ENCODE results near the gene SPOCK1.

Gene SPOCK1

DNA sequence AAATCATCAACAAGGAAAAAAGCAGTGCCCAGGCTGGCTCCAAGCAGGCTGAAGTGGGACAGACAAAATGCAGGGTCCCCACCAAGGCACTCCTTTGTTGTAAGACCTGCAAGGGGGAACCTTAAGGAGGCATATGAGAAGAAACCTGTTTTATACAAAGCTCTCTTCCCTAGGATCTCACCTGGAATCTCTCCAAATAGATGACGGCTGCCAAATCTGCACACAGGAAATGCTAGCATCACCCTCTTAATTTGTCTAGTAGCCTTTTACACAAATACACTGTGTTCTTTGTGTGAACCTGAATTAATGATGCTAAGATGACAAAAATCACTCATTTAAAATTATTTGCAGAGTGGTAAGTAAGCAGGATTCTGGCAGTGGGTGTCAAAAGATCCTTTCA lies 280.2 kb downstream of the SPOCK1 start:
- DNase-seq (ENCODE audit: low spot score), result no peak

DNA sequence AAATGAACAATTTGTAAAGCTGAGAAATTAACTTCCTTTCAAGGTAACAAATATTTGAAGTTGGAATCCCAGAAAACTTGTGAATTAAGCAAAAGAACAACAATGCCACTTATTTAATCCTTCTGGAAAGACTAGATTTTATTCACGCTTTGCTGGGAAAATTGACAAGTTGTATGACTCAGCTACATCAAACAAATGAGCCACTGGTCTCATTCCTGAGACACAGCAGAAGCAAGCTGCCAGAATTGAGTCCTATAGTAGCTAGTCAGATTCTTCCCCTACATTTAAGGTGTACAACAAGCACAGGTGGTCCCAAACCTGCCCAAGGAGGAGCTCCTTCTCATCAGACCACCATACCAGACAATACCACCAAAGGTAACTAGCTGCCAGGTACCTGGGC lies 280.7 kb downstream of the SPOCK1 start:
- DNase-seq (ENCODE audit: low spot score), result no peak

DNA sequence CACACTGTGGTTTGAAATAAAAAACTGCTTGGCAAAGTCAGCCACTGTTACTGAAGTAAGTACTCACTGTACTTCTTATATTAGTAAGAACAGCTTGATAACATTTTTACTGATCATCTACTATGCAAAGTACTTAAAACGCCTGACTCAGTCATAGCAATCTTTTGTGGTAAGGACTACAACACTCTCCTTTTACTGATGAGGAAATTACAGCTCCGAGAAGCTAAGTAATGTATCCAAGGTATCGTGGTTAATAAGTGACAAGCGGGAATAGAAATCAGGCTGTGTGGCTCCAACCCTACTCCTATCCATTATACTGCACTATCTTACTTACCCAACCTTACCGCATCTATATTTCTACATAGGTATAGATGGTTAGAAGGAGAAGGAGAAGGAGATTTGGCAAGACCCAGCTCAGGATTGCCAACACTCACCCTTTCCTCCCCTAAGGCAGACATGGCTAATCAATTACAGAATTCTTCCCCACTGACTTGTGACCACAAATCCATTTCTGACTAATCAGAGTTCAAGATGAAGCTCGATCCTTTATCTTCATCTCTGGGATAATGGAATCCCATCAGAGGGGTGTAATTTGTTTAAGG lies 281.4 kb downstream of the SPOCK1 start:
- no peak for DNase-seq (ENCODE audit: low spot score)

DNA sequence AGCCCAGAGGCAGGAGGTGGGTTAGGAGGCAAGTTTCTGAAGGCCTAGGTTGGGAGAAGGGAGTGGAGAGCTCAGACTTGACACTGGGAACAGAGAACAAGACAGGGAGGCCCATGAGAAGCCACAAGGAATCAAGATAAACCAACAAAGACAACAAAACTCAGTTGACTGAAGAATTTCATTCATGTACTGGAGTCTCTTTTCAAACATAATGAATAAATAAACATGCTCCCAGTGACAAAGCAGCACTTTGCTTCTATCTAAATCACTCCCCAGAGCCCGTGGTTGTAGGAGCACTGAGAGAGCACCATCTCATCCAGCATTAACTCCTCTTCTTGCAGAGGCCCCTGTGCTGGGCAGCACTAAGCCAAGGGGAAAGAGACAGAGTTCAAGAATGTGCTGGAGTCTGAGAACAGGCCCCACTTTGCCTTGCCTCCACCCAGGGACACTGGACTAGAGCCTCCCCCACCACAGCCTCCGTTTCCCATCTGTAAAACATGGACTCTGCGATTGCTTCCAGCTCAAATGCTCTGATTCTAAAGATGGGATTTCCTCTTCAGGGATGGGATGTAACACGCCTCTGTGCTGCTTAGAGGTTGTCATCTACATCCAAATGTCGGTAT lies 282.0 kb downstream of the SPOCK1 start:
- no peak for DNase-seq (ENCODE audit: low spot score)

DNA sequence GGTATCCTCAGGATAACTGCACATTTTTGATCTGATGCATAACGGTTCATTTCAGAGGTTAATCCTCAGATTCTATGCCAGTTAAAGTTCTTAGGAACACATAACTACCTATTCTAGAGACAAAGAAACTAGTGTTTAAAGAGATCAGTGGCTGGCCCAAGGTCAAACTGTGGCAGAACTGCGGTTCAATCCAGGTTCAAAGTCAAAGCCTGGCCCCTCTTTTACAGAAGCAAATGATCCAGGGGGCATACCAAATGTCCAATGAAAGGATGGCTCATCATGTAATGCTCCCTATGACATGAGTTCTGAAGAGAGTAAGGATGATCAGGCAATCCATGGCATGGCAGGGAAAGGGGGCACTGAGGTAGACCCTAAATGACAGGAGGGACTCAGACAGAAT lies 283.3 kb downstream of the SPOCK1 start:
- no peak for DNase-seq (ENCODE audit: low spot score)

DNA sequence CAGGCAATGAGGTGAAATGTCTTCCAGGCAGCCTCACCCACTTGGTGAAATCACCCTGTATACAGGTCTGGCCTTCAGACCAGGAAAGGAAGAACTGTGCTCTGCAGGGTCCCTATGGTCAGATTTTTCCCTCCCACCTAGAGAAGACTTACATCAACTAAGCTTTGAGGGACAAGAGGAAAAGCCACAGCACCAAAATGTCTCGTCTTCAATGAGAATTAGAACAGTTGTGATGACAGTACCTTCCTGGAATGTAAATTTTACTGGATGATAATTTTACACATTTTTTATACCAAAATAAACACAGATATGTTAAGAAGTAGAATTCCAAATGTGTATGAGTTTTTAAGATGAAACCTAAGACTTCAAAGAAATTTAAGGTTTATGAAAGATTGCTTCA lies 283.9 kb downstream of the SPOCK1 start:
- no peak for DNase-seq (ENCODE audit: low spot score)

DNA sequence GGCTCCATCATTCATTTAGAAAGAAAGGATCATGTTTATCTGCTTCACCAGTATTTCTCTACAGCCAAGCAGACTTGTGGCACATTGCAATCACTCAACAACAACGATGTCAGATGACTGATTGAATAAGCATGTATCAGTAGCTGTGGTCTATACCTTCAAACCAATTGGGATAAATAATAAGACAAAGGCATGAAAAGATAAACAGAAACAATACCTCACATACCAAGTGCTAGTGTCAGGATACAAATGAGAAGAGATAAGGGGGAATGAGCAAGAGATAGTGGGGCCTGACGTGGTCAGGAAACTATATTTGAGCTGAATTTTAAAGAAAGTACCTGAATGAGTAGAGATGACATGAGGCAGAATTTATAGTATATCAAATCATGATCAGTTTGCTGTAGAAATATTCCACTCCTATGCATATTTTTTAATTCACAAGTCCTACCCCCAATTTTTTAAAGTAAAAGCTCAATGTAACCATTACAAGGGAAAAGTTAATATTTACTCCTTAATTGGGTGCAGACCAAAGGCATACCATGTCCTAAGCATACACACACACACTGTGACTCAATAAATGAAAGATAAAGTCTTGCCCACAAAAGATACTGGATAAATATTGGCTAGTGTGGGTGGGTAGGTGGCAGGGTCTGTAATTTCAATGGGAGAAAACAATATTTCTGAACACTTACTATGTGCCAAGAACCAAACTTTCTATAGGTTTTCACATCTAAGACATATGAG lies 284.5 kb downstream of the SPOCK1 start:
- DNase-seq (ENCODE audit: low spot score), result no peak

DNA sequence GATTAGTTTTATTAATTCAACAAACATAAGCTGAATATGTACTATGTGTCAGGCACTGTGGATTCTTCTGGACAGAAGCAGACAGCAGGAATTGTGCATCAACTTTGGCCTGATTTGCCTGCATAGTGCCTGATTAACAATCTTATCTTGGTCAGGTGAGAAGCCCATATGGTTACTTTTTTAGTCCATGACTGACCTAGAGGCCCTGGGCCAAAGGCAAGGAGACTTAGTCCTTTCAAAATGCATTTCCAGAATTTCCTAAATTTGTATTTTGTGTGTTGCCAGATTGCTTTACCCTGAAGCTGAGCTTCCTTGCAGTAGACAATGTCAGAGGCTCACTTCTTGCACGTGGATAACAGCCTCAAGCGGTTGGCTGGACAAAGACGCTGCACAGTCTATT lies 286.7 kb downstream of the SPOCK1 start:
- no peak for DNase-seq (ENCODE audit: low spot score)

DNA sequence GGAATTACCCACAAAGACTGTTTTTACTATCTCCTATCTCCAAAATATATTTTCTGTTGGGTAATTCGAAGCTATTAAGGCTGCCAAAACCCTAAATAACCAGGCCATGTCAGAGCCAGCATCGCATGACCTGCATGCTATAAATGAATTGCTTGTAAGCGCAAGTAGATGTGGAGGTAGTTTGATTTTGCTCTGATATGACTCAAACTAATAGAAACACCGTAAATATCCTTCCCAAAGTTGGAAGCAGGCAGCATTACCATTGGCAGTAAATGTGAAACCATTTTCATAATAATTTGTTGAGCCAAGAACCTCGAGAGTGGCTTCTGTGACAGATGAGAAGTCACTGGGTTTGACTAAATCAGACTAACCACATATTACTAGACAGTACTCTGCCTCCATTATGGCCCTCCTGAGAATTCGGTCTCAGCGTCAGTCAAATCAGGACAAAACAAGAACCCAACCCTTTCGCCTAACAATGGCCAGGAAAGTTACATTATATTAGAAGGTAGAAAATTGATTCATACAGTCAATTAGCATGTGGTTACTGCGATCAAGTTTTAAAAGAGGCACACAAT lies 289.8 kb downstream of the SPOCK1 start:
- DNase-seq (ENCODE audit: low spot score), result no peak

DNA sequence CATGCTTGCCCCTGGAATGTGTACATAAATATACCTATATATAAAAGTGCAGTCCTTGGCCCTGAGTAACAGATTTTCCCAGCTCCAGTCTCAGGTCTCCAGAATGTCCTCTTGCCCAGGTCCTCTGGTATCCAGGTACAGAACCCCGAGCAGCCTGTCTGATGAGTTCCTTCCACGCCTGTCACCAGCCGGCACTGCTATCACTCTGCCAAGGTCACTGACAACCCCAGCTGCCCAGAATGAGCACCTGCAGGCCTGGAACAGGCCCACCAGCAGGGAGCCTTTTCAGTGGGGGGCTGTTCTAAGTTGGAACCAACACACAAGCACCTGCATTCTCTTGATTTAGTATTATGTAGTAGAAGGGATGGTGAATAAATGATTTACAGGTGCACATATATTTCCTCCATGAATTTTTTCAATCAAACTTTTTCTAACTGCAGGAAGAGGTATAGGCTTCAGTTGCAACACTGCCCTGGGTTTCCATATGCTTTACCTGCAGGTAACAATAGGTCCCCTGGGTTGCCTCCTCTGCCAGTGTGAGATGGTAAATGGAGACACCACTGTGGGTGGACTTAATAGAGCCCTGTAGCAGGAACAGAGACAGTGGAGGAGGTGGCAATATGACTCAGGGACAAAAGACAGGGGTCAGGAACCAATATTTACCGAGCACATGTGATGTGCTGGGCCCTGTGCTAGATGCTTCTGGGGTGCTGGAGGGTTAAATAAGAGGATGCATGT lies 291.9 kb downstream of the SPOCK1 start:
- DNase-seq (ENCODE audit: low spot score), result no peak

DNA sequence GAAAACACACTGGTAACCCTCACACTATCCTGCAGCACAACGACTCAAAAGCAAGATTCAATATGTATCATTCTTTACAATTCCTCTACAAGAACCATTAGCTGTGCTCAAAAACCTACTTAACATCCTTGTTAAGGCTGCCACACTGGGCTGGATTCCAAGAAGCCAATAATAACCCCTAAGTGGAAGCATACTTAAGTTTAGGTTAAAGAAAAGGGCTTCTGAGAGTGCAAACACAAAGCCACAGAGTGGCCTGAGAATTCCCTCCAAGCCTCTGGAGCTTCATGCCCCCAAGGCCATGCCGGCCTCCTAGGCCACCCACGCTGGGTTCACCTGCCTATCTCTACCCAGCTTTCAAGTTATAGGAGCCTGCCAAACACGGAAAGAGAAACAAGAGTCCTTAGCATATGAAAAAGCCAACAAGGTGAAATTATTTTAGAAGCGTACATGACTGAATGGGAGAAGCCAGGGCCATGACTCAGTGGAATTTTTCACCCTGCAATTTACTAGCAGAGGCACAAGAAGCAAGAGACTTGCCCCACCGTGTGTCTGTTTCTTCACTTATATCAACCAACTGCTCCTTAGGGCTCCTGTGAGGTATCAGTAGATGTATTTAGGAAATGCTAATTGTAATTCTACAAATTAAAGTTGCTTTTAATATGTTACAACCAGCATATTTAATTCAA lies 293.0 kb downstream of the SPOCK1 start:
- DNase-seq (ENCODE audit: low spot score), result no peak

DNA sequence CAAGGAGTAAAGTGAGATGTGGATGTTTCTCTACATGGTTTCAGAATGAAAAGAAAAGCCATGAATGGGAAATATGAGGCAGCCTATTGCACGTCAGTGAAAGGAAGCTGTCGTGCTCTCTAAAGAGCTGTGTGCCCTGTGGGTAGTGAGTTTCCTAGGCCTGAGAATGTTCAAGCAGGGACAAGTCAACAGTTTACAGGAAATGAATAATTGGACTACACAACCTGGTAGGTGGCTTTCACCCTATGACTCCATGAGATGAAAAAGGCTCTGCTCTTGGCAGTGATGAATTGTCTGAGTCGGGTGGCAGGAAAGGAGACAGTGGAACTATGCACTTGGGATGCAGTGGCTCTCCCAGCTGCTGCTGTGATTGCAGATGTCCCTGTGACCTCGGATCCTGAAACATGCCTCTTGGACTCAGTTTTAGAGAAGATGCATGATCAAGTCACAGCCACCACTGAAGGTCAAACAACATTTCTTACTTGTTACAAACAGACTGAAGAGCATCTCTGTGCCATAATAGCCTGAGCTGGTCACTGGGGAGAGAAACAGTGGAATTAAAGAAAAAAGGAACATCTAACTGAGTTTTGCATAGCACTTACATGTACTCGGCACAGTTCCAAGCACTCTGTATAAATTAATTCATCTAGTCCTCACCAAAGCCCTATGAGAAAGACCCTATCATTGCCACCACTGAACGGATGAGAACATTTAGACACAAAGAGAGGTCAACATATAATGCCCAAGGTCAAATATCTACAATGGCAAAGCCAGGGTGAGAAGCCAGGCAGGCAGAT lies 293.7 kb downstream of the SPOCK1 start:
- DNase-seq (ENCODE audit: low spot score), result no peak

DNA sequence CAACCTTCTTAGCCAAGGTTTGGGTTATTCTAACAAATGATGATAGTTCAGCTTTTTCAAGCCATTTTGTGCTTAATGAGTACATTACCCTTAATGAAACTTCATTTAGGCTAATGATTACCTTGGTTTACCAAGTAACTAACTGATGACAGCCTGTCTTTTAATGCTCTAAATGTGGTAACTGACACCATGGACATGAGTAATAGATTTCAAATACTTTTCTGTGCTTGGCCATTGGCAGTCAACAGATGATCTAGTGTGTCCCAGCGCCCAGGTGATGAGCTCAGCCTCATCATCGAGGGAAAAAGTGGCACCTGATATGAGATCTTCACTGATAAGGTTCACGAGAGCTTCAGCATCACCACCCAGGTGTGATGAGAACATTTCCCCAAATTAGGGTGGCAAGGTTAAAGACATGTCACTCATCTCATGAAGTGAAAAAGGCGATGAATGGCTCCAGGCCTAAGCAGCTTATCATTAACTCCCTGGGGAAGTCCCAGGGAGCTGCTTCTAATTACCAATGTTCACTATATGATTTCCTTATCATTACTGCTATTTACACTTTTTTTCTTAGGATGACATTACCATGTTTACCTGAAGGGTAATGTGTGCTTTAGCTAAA lies 296.0 kb downstream of the SPOCK1 start:
- no peak for DNase-seq (ENCODE audit: low spot score)

DNA sequence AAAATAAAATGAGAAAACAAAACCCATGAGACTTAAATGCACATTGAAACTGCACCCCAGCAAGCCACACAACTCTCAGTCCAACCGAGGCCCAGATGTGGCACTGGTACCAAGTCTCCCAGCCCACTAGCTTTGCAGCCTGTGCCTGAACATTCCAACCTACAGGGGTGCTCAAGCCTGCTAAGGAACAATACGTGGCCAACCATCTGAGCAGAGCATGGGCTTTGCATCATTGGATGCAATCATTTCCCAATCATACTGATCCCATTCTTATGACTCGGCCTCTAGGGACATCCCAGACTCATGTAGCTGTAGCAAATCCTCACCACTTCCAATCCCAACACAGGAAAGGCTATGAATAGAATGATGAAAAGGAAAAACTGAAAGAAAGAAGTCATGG lies 297.2 kb downstream of the SPOCK1 start:
- no peak for DNase-seq (ENCODE audit: low spot score)

DNA sequence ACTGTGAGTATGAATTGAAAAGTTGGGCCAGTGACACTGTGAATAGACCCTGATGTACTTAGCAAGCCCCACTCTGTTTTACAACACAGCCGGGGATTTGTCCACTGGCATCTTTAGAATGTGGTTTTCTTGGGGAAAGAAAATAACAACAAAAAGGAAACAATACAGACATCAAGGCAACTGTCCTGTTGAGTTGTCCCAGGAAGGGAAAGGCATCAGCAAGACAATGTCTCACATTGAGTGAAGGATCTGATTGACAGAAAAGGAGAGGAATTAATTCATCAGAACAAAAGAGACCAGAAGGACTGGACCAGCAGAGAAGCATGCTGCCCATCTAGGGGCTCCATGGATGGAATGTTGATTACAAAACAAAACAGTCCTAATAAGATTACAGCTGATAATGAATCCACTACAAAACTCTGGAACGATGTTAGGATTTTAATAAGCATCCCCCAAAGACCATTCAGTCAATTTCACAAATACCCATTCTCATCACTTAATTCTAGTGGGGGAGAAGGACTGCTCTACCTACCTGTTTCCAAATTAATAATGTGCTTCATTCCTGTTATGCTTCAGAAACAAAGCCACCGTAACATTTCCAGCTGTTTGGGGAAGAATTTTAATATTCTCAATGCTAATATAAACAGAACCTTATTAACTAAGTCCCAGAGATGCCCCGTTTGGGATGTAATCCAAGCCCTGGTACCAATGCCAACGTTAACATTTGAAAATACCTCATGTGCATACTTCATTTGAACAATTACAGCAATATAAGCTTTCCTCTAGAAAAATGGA lies 298.0 kb downstream of the SPOCK1 start:
- DNase-seq (ENCODE audit: low spot score), result no peak

DNA sequence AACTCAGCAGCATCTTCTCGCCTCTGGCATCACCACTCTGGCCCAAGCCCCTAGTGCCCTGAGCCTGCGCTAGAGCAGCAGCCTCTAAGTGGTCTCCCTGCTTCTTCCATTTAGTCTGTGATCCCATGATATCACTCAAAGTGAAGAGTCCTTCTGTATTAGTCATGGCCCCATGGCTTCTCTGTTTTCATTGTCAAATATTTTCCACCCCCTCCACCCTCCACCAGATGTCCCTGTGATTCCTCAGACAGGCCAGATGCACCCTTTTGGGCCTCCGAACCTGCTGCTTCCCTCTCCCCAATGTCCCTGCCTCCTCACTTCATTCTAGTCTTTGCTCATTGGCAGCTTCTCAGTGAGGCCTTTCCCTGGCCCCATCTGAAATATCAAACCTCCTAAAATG lies 299.2 kb downstream of the SPOCK1 start:
- DNase-seq (ENCODE audit: low spot score), result no peak

DNA sequence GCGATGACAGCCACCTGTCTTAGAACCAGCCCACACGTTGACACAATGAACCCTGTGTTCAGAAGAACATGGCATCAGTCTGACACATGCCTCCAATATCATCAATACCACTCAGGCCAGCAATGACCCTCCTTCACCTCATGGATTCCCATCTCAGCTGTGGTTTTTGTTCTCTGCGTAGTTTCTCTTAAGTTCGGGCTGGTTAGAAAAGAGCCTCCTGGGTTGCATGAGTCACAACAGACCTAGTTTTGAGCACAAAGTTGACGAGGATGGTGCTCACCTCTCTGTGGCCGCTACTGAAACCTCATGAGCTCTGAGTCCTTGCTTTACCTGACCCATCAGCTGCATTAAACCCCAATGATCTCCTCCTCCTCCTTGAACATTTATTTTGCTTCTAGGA lies 299.9 kb downstream of the SPOCK1 start:
- no peak for DNase-seq (ENCODE audit: low spot score)

DNA sequence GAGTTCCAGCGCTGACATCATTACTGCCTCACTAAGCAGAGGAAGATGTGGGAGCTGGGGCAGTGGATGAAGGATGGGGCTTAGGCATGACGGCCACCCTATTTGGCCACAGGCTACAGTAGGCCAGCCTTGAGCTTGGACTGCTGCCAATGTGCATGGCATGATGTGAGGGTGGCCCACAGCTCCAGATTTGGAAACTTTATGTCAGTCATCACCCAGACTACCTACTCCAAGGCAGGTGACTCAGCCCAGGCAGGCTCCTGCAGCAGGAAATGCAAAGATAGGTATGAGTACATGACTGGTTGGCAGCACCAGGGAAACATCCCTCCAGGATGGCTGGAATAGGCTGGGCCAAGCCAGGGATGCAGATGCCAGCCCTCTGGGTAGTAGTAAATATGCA lies 303.6 kb downstream of the SPOCK1 start:
- DNase-seq (ENCODE audit: low spot score), result no peak

DNA sequence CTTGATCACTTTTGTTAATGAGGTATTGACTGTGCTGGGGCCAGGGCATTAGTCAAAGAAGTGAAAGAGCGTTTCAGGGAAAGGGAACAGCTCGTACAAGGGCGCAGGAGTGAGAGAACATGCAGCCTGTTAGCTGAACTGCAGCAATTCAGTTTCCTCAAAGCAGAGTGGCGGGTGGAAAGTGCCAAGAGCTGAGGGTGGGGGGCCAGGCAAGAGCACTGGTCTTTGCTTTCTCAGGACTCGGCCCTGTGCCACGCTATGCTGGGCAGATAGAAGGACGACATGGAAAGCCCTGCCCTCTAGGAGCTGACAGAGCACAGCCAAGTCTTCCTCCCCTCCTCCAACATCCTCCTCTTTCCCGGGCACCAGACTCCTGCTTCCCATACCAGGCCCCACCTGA lies 304.8 kb downstream of the SPOCK1 start:
- DNase-seq (ENCODE audit: low spot score), result no peak

DNA sequence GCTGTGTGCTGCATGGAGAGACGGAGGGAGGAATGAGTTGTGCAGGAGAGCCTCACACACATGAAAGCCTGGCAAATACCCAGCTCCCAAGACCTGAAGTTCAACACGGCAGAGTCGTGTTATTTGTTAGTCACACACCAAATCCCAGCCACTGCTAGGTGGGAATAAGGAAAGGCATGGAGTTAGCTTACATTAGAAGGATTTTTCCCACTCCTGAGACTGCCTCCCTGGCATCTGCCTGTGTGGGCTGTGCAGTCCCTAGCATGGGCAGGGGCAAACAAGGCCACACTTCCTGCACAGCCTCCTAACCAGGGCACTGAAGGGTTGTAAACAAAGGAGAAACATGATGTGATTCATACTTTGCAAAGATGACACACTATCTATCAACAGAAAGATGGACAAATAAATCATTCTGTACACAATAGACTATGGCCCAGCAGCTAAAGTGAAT lies 306.8 kb downstream of the SPOCK1 start:
- DNase-seq (ENCODE audit: low spot score), result no peak

Measured in CD4-positive, alpha-beta T cell treated with Interleukin-2 at 100 ng/mL for 4 hours (primary cell).